Choroid plexus epithelial cell (primary cell): Measurements from ENCODE around the gene LLGL1.

Experiments used
- DNase-seq: peaks from one replicate; pipeline ENCODE4 v3.0.0-alpha.2; 2010; ENCODE audit warnings: low read depth
- H3K4me3 ChIP-seq: 2 replicates; pipeline ENCODE4 v1.5.1; 2011; ENCODE audit warnings: low read depth, mild to moderate bottlenecking, control low read depth, low read length, moderate library complexity
- TF ChIP-seq, protein P1 (sequence below): conservative IDR thresholded peaks from 2 replicates; pipeline ENCODE4 v1.5.1; 2011; ENCODE audit warnings: low read depth, mild to moderate bottlenecking, control low read depth, inconsistent platforms, low read length, moderate library complexity

LLGL1 gene

GRCh38 chr17:18182110-18182977, 43.1 kb upstream of the LLGL1 start:
- no peak for DNase-seq
- TF ChIP-seq, protein P1, sequence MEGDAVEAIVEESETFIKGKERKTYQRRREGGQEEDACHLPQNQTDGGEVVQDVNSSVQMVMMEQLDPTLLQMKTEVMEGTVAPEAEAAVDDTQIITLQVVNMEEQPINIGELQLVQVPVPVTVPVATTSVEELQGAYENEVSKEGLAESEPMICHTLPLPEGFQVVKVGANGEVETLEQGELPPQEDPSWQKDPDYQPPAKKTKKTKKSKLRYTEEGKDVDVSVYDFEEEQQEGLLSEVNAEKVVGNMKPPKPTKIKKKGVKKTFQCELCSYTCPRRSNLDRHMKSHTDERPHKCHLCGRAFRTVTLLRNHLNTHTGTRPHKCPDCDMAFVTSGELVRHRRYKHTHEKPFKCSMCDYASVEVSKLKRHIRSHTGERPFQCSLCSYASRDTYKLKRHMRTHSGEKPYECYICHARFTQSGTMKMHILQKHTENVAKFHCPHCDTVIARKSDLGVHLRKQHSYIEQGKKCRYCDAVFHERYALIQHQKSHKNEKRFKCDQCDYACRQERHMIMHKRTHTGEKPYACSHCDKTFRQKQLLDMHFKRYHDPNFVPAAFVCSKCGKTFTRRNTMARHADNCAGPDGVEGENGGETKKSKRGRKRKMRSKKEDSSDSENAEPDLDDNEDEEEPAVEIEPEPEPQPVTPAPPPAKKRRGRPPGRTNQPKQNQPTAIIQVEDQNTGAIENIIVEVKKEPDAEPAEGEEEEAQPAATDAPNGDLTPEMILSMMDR: no peak

GRCh38 chr17:18182978-18183333, 42.5 kb upstream of the LLGL1 start:
- H3K4me3 ChIP-seq: peak overlapping the region; percentile 87
- DNase-seq: no peak
- TF ChIP-seq, protein P1: no peak

More at GRCh38 chr17:18182110-18182977, 43.1 kb upstream of the LLGL1 start:
- H3K4me3 ChIP-seq: peak overlapping the region; percentile 87

DNA sequence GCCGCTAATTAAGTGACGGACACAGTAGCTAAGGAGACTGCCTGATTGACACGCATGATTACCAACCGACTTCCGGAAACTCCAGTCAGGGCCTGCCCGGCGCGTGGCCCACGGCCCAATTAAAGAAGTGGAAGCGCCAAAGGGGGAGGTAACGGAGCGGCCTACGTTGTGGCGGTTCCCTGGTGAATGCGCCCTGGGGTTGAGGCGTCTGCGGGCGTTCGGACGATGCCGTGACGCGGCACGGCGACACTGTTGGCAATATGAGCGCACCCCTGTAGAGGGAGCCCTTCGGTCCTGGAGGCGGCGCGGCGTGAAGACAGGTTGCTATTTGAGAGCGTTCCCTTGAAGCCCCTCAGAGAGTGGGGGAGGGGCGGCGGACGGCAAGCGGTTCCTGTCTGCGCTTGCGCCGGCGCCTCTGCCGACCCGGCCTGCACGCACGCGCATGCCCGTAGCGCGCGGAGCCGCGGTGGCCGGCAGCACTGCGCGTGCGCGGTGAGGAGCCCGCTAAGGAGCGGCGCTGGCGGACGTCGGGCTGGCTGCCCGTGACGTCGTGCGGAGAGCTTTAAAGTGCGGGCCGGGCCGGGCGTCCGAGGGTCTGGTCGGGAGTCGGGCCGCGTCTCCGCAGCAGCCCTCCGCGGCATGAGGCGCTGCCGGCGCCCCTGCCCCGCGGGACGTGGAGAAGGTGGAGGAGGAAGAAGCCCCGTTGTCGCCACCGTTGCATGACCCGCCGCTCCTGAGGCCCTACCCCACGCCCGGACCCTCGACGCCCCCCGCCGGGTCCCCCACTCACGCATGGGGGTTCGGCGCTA, 41.9 kb upstream of the LLGL1 start, which contains the start of gene ALKBH5:
Gene ALKBH5, plus strand, starts transcription at position 495 of the 809 bp plus-strand sequence. CDS start 416 bp downstream, outside the sequence.
- DNase-seq: peak; percentile 100
- TF ChIP-seq, protein P1: peak; percentile 34
- peak within 1 kb of the TSS; percentile 87 for H3K4me3 ChIP-seq

DNA sequence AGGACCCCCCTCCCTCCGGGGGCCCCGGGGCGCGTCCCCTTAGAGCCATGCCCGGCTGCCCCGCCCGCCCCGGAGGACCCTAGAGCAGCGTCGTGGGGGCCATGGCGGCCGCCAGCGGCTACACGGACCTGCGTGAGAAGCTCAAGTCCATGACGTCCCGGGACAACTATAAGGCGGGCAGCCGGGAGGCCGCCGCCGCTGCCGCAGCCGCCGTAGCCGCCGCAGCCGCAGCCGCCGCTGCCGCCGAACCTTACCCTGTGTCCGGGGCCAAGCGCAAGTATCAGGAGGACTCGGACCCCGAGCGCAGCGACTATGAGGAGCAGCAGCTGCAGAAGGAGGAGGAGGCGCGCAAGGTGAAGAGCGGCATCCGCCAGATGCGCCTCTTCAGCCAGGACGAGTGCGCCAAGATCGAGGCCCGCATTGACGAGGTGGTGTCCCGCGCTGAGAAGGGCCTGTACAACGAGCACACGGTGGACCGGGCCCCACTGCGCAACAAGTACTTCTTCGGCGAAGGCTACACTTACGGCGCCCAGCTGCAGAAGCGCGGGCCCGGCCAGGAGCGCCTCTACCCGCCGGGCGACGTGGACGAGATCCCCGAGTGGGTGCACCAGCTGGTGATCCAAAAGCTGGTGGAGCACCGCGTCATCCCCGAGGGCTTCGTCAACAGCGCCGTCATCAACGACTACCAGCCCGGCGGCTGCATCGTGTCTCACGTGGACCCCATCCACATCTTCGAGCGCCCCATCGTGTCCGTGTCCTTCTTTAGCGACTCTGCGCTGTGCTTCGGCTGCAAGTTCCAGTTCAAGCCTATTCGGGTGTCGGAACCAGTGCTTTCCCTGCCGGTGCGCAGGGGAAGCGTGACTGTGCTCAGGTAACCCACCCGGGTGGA, 41.0 kb upstream of the LLGL1 start:
- TF ChIP-seq, protein P1: no peak
- H3K4me3 ChIP-seq: peak overlapping the region; percentile 87
- peak; percentile 46 for DNase-seq

DNA sequence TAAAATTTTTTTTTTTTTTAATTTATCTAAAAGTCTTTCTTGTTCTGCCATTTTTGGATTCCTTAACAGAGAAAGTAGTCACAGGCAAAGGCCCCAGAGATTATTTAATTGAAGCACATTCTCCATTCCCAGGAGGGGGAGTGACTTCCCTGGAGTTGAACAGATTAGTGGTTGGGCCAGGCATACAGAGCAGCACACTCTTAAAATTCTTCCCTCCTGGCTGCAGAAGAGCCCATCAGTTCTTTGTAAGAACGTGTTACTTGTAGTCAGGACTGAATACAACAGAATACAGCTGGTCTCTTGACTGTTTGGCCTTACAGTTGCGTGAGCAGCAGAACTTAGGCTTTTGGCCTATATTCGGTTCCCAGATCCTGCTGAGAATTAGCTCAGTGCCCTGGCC, 40.0 kb upstream of the LLGL1 start:
- peak overlapping the region; percentile 87 for H3K4me3 ChIP-seq
- TF ChIP-seq, protein P1: no peak
- DNase-seq: peak; percentile 49

- TF ChIP-seq, protein P1: no peak
Measured at GRCh38 chr17:18185832-18186626, 39.4 kb upstream of the LLGL1 start.

More at GRCh38 chr17:18185832-18186626, 39.4 kb upstream of the LLGL1 start:
- H3K4me3 ChIP-seq: peak overlapping the region; percentile 87
- no peak for DNase-seq
